IPS DF 19.7 (cell line): Measurements from ENCODE around the gene SNX9.
"Not testable (repeated sequence)": the region's sequence is repeated elsewhere in the genome, so short reads cannot be mapped to it uniquely, and the experiment has no call there.

ENCODE experiments used
- DNase-seq: peaks from one replicate; pipeline ENCODE4 v3.0.0-alpha.2; 2013; ENCODE audit warnings: low read depth, low spot score

SNX9 gene

GRCh38 chr6:157823001-157823527 lies at the start of gene SNX9:
TSS of gene SNX9 (plus strand) at chr6:157823246. CDS start at chr6:157823435, 189 bp downstream.
- no peak for DNase-seq

DNA sequence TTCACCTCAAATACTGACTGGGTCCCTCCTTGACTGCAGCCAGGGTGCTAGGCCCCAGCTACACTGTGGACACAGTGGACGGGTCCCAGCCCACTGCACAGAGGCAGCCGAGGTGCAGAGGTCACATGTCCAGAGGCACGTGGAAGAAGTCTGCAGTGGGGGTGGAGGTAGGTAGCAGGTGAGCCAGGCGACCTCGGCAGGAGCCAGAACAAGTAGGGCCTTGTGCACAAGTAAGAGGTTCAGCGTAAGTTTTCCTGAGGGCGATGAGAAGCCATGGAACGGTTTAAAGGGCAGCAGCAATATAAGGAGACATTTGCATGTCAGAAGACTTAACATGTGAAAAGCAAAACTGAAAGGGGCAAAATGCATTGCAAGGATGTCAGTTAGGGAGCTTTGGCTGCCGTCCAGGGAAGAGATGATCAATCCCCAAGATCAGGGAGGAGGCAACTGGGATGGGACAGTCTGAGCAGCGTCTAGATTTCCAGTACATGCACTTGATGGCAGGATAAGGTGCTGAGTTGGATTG lies 49.7 kb upstream of the SNX9 start:
- DNase-seq: no peak

DNA sequence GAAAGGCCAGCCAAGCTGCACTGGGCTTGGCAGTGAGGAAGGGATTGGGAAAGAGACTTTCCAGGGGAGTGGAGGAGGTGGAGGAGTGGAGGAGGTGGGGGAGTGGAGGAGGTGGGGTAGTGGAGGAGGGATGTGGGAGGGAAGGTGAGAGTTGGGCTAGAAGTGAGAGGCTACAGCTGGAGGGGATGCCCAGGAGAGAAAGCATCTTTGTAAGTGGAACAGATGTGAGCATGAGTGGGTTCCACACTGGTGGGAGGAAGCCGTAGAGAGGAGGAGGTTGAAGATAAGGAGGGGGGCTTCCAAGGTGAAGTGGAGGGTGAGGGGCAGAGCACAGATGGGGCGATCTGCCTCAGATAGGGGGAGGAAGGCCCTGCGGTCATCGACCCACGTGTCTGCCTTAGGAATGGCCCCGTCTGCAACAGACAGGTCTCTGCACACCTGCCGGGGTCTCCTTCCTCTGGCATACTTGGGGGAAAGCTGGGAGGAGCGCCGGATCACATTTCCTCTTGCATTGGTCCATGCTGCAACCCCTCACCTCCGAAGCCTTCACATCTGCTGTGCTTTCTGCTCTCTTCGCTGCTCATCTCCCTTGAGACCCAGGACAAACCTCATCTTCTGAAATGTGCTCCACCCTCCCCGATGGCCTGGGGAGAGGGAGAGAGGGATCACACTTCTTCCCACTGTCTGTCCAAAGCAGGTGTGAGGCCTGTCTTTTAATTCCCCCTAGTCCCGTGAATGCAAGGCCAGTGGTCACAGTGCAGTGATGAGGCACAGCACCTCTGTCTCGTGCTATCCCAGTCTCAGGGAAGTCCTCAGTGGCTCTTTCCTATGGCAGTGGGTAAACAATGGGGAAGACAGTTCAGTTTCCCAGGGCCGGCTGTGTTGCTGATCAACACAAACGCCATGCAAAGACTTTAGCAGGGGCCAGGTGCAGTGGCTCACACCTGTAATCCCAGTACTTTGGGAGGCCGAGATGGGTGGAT lies 48.6 kb upstream of the SNX9 start:
- no peak for DNase-seq

DNA sequence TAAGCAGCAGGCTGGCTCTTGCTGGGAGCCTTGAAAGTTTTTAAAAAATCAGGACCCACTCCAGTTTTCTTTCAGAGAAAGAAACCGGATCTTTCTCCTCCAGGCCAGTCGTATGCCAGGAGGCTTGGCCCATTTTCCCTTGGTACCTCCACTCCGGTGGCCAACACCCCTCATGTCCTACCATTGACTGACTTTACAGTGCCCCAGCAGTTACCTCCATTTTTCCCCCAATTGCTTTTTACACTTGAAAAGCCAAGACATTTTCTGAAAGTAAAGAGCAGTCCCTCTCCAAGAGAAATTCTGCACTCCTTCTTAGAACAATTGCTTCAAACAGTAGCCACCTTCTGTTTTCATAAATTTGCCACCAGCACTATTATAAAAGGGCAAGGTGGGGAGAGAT lies 47.7 kb upstream of the SNX9 start:
- no peak for DNase-seq

GRCh38 chr6:157777344-157777743 lies 45.7 kb upstream of the SNX9 start:
- DNase-seq: no peak

DNA sequence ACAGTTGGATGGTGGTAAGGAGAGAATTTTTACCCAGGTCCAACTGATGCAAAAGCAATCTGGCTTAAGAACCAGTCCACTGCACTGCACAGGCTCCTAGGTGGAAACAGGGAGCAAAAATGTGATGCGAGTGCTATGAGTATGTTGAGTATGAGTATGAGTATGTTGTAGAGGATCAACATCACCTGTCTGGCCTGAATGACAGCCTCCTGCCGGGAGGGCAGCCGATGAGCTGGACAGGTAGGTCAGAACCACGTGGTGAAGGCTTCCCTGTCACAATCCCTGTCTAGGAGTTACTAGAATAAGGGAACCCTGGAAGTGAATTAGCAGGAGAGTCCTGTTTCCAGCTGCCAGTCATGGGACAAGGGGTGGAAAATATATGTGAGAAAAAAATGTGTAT lies 44.3 kb upstream of the SNX9 start:
- DNase-seq: no peak

GRCh38 chr6:157779705-157780604 lies 43.1 kb upstream of the SNX9 start:
- DNase-seq: no peak

DNA sequence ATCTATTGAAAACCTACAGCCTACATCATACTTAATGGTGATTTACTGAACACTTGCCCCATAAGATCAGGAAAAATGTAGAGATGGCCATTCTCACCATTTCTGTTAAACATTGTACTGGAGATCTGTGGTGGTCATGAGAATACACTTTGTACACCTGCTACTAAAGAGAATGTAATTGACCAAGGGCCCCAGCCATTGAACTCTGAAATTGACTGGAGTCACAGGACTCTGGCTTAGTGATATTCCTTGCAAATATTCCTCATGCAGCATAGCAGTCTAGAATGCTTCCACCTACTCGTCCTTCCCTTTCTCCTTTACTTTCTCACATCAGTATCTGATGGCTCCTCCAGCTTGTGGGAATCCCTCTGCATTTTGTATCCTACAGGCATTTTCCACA lies 37.4 kb upstream of the SNX9 start:
- DNase-seq: no peak

- DNase-seq: no peak
Measured at GRCh38 chr6:157786221-157786620, 36.8 kb upstream of the SNX9 start.

- no peak for DNase-seq
Measured at GRCh38 chr6:157787080-157787479, 36.0 kb upstream of the SNX9 start.

DNA sequence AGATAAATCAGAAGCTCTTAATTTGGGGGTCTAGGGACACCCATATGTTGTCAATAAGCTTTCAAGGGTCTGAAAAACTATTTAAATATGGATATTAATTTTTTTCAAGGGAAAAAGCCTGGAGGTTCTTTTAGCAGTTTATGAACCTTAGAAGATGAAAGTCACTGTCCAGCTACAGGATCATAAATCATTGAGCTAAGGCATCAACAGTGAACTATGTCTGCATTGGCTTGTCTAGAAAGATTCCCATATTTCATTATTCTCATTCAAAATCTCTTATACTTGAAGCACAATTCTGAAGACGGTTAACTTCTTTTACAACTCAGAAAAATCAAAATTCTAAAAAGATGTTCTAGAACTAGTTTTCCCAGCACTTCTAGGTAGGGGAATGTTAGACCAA lies 34.9 kb upstream of the SNX9 start:
- DNase-seq: no peak

- DNase-seq: no peak
Measured at GRCh38 chr6:157789297-157789696, 33.7 kb upstream of the SNX9 start.

DNA sequence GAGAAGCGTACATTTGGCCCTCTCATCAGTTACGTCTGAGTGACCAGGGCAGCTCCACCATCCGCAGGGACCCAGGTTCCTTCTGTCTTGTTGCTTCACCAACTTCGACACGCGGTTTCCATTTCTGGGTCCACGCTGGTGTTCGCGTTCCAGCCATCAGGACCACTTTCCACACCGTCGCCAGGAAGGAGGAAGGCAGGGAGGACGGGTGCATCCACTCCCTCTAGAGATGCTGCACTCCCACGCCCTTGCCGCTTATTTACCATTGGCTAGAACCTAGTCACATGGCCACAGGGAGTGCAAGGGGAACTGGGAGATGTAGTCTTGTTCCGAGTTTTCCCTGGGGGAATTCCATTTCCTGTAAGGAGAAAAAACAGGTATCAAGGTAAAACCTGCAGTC lies 33.2 kb upstream of the SNX9 start:
- peak; percentile 77 for DNase-seq

DNA sequence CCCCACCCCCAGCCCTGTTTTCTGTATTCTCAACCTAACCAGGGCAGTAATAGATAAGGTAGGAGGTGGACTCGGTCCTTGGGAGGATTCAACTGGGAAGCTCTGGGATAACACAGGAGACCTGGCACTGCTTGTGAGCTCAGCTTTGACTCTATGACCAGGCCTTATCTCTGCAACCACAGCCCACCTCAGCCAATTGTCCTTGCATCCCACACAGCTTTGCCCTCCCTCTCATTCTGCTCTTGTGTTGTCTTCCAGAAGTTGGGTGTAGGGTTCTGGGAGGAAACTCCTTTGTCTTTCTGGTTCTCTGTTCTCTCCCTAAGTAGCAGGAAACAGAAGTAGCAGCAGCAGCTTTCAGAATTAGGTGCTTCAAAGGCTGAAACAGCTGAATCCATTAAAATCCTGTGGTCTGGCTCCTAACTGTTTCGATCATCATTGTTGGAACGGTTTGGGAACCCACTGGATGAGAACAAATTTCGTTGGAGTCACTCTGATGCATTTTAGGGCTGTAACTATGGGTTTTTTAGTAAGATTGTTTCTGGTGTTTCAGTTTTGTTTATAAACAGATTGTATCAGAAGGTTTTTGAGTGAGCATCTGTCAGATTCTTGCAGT lies 32.4 kb upstream of the SNX9 start:
- no peak for DNase-seq

DNA sequence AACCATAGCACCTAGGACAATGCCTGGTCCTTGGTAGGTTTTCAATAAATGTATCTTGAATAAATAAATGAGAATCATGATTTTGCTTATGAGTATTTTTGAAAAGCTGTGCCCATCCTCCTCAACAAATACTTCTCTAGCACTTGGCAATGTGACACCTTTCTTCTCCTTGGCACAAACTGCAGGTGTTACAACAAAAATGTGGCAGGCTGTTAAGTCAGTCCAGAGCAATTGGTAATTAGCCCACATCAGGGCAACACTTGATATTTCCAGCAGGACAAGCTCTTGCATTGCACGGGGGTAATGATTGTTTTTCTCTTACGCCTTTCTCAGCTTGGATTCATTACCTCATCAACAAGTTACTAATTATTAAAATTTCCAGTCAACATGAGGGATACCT lies 31.6 kb upstream of the SNX9 start:
- no peak for DNase-seq

DNA sequence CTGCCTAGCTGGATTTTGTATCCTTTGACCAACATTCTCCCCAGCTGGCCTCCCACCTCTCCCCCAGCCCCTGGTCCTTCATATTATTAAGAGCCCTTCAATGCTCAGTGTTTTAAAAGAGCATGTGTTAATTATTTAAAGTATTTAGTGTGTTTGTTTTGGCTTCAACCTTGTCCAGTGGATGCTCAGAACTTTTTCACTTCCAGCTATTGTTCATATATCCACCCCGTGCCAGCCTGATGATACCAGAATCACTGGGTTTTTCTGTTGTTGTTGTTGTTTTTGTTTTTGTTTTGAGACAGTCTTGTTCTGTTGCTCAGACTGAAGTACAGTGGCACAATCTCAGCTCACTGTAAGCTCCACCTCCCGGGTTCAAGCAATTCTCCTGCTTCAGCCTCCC lies 30.4 kb upstream of the SNX9 start:
- no peak for DNase-seq

DNA sequence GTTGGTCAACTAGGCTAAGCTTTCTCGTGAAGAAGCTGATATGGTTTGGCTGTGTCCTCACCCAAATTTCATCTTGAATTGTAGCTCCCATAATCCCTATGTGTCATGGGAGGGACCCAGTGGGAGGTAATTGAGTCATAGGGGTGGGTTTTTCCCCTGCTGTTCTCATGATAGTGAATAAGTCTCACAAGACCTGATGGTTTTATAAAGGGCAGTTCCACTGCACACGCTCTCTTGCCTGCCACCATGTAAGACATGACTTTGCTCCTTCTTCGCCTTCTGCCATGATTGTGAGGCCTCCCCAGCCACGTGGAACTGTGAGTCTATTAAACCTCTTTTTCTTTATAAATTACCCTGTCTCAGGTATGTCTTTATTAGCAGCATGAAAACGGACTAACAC lies 29.0 kb upstream of the SNX9 start:
- DNase-seq: not testable (repeated sequence)

DNA sequence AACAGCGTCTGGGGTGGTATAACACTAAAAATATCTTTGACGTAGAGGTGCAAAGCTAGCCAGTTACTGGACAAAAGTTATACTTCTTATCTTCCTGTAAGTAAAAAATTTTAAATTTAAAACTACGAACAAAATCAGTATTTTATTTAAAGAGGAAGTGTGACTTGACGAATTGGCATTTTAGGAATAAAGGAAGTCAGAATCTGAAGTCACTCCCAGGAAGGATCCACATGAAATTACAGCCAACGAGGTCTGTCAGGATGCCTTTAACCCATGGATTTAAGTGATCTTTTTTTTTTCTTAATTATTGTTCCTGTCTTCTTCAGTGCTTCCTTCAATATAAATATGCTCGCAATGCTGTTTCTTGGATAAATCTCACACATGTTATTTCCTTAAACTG lies 27.2 kb upstream of the SNX9 start:
- DNase-seq: no peak

GRCh38 chr6:157798851-157799250 lies 24.2 kb upstream of the SNX9 start:
- DNase-seq: no peak

- not testable (repeated sequence) for DNase-seq
Measured at GRCh38 chr6:157799561-157799960, 23.5 kb upstream of the SNX9 start.

DNA sequence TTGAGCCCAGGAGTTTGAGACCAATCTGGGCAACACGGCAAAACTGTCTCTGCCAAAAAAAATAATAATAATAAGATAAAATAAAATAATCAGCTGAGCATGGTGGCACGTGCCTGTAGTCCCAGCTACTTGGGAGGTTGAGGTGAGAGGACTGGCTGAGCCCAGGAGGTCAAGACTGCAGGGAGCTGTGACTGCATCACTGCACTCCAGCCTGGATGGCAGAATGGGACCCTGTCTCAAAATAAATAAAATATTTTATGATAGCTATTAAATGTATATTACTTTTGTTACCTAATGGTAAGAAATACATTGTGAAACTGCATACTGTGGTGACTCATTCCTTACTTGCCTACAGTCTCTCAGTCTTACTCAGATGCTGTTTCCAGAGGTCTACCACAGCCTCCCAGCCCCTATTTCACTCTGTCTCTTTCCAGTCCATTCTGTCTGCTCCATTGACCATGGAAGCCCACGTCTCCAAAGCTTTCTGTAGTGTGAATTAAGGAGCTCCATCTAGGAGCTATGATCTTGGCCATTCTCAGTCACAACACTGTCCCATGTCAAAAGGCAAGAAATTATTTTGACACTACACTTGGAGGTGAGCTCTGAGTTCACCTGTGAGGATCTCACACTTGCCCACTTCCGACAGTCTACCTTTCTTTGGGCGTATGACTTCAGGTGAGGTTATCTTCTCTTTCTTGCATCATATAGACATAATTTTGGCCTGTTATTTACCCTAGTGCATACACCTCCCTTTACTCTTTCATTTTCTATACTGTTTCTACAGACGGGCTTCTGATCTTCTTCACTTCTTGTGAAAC lies 22.4 kb upstream of the SNX9 start:
- DNase-seq: no peak
